ENCODE results near the gene FCN2.

The FCN2 gene

GRCh38 chr9:134935056-134935640, 54.5 kb downstream of the FCN2 start:
- DNase-seq: no peak

- no peak for DNase-seq
These were observed 55.2 kb downstream of the FCN2 start for GRCh38 chr9:134935701-134936345.

GRCh38 chr9:134936346-134937163, 55.9 kb downstream of the FCN2 start:
- no peak for DNase-seq
